ENCODE data around the gene CPA2. TPM values are rescaled to one million over a fixed set of nuclear protein-coding genes. Genes with fewer than 3 reads are reported as not detected.

The CPA2 gene
- 1 to 10 TPM in 2 of 6 donors, not detected in 4; 1.1 to 2.8 TPM for total RNA-seq

DNA sequence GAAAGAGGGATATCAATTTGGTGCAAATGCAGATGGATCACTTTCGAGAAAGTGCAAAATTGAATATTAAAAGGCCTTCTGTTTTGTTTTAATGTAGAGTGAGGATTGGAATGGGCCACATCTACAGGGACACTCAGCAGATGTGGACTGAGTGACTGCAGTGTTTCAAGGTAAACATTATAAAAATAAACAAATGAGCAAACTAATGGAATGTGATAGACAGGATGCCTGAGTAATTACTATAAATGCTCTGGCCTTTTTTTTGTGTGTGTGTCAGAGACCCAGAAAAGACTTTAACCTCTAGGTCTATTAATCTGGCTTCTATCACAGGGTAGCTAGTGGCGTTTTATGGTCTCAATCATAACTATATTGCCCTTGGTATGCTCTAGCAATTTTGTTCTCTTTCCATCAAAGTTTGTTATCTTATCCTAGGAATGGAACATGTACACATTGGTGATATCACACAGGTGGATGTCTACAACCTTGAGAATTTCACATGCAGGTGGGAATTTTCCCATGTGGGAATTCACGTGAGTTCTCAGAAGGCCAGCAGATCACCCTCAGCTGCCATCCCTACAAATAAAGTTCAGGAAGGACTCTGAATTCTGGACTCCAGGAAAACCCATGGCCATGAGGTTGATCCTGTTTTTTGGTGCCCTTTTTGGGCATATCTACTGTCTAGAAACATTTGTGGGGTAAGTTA lies at the start of gene CPA2:
Gene CPA2 (plus strand): TSS at position 606 of the 703 bp plus-strand sequence. CDS start 19 bp downstream, at position 625.
- Histone ChIP-seq H3K9me3 (no peaks in the 10 kb centered on the region), H3K27me3 (no peaks in the 10 kb centered on the region), H3K27ac (no peak within 1 kb of the TSS), H3K4me3 (no peak within 1 kb of the TSS), H3K36me3 (no peaks in the 10 kb centered on the region), H3K4me1 (no peaks in the 10 kb centered on the region)
- DNase-seq = no peak
- no peak for ATAC-seq (ENCODE audit: low FRiP score in 2 of 2)
- 87 to 93% methylated on average over 3 of the region's 3 CpGs for WGBS, 2 donors
- TF ChIP-seq POLR2A (IDR thresholded peaks at IDR 0.05) (no peak), EP300 (IDR thresholded peaks at IDR 0.05) (no peak), POLR2AphosphoS5 (IDR thresholded peaks at IDR 0.05) (no peak)
- TF ChIP-seq, protein P1, sequence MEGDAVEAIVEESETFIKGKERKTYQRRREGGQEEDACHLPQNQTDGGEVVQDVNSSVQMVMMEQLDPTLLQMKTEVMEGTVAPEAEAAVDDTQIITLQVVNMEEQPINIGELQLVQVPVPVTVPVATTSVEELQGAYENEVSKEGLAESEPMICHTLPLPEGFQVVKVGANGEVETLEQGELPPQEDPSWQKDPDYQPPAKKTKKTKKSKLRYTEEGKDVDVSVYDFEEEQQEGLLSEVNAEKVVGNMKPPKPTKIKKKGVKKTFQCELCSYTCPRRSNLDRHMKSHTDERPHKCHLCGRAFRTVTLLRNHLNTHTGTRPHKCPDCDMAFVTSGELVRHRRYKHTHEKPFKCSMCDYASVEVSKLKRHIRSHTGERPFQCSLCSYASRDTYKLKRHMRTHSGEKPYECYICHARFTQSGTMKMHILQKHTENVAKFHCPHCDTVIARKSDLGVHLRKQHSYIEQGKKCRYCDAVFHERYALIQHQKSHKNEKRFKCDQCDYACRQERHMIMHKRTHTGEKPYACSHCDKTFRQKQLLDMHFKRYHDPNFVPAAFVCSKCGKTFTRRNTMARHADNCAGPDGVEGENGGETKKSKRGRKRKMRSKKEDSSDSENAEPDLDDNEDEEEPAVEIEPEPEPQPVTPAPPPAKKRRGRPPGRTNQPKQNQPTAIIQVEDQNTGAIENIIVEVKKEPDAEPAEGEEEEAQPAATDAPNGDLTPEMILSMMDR (IDR thresholded peaks at IDR 0.05) = no peak

DNA sequence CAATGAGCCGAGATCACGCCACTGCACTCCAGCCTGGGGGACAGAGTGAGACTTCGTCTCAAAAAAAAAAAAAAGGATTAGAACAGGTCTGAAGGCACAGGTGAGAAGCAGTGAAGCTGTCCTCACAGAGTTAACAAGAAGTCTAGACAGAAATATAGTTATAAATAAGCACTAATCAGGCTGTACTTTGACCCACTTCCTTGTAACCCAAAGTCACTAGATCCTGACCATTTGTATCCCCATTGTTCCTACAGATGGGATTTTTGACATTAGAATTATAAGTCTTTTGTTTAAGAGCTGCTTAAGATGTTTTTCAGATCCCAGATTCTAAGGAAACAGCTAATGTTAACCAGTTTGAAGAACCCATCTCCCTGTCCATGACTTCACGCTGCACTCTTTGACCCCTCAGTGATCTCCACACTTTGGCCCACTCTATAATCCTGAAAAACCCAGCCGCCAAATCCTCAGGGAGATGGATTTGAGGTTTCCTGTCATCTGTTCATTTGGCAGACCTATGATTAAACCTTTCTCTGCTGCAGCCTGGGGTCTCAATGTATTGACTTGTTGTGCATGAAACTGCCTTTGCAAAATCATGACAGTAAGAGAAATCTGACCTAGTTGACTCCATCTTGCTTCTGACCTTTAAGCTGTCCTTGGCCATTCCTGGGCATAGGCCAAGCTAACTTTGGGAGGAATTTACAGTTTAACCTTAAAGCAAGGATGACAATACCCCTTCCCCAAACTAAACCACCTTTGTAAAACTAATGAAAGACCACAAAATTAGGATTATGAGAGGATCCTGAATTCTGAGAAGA lies 47.6 kb upstream of the CPA2 start:
- Histone ChIP-seq H3K9me3 (no peaks in the 10 kb centered on the region), H3K4me3 (no peak overlapping the region), H3K27me3 (no peaks in the 10 kb centered on the region), H3K27ac (no peak overlapping the region), H3K4me1 (no peaks in the 10 kb centered on the region), H3K36me3 (no peaks in the 10 kb centered on the region)
- TF ChIP-seq EP300 (IDR thresholded peaks at IDR 0.05) = no peak
- TF ChIP-seq POLR2A (IDR thresholded peaks at IDR 0.05) = no peak
- TF ChIP-seq POLR2AphosphoS5 (IDR thresholded peaks at IDR 0.05) = no peak
- TF ChIP-seq, protein P1 (IDR thresholded peaks at IDR 0.05) = no peak
- 87 to 93% methylated on average over 5 of the region's 5 CpGs for WGBS, 2 donors
- no peak for DNase-seq
- no peak for ATAC-seq (ENCODE audit: low FRiP score in 2 of 2)

- no peak for DNase-seq
These were observed 46.8 kb upstream of the CPA2 start for GRCh38 chr7:130219871-130220270.

DNA sequence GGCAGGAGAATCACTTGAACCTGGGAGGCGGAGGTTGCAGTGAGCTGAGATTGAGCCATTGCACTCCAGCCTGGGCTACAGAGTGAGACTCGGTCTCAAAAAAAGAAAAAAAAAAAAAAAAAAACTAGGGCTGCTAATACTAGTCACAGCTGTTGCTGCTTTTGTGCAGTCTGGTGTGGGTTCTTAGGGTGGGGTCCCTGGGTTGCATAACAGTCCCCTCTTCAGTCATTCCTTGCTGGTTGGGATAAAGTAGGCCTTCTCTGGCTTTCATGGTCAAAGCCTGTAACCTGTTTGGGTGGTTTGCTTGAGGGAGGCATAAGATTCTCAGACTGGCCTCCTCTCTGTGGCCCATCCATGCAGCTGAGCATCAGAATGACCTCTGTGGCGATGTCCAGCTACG lies 44.9 kb upstream of the CPA2 start:
- no peak overlapping the region for H3K4me3 ChIP-seq
- TF ChIP-seq POLR2AphosphoS5 (IDR thresholded peaks at IDR 0.05) (no peak), POLR2A (IDR thresholded peaks at IDR 0.05) (no peak), EP300 (IDR thresholded peaks at IDR 0.05) (no peak)
- TF ChIP-seq, protein P1 (IDR thresholded peaks at IDR 0.05) = no peak
- H3K4me1 ChIP-seq = no peaks in the 10 kb centered on the region
- no peaks in the 10 kb centered on the region for H3K9me3 ChIP-seq
- H3K27me3 ChIP-seq = no peaks in the 10 kb centered on the region
- no peaks in the 10 kb centered on the region for H3K36me3 ChIP-seq
- WGBS, 2 donors = 96 to 97% methylated on average over 4 of the region's 4 CpGs
- ATAC-seq (ENCODE audit: low FRiP score in 2 of 2) (no peak), DNase-seq (no peak)
- H3K27ac ChIP-seq = no peak overlapping the region

More at GRCh38 chr7:130219871-130220270, 46.8 kb upstream of the CPA2 start:
- H3K27me3 ChIP-seq = no peaks in the 10 kb centered on the region
- ATAC-seq (ENCODE audit: low FRiP score in 2 of 2) = no peak
- H3K4me3 ChIP-seq = no peak overlapping the region
- no peaks in the 10 kb centered on the region for H3K4me1 ChIP-seq
- H3K9me3 ChIP-seq = no peaks in the 10 kb centered on the region
- TF ChIP-seq, protein P1 (IDR thresholded peaks at IDR 0.05) = no peak
- no peak for TF ChIP-seq POLR2AphosphoS5 (IDR thresholded peaks at IDR 0.05)
- TF ChIP-seq POLR2A (IDR thresholded peaks at IDR 0.05) = no peak
- no peak for TF ChIP-seq EP300 (IDR thresholded peaks at IDR 0.05)
- WGBS, 2 donors = 79 to 80% methylated on average over 9 of the region's 9 CpGs
- no peak overlapping the region for H3K27ac ChIP-seq
- no peaks in the 10 kb centered on the region for H3K36me3 ChIP-seq

Measured in upper lobe of left lung (tissue), 6 donors.